ENCODE results near the gene ZNF396.

GRCh38 chr18:35344736-35345459 lies 32.2 kb downstream of the ZNF396 start:
- TF ChIP-seq CTCF (IDR thresholded peaks at IDR 0.05) (no peak), EZH2 (IDR thresholded peaks at IDR 0.05; ENCODE audit: borderline replicate concordance, insufficient read depth, low read depth, low read length, poor library complexity, severe bottlenecking) (no peak)

Measured in B cell (primary cell).